Stimulated activated CD8-positive, alpha-beta memory T cell treated with anti-CD3 and anti-CD28 coated beads, Interleukin-7, amount 100 ng/mL, for 48 hours (primary cell): ENCODE data around the gene KCTD3.

Experiments
- DNase-seq, 2 donors: peaks; one replicate each; pipeline ENCODE4 v3.0.0-alpha.2; 2020; ENCODE audit warnings: low read depth in 1 of 2; ENCODE audit errors: extremely low read depth in 1 of 2

KCTD3 gene

GRCh38 chr1:215650446-215651149 is 83.5 kb downstream of the KCTD3 start:
- DNase-seq, result no peak

- no peak for DNase-seq
Measured at GRCh38 chr1:215651867-215652266, 84.8 kb downstream of the KCTD3 start.

GRCh38 chr1:215652371-215652770 is 85.3 kb downstream of the KCTD3 start:
- DNase-seq, result no peak

- no peak for DNase-seq
Measured at GRCh38 chr1:215657047-215657446, 89.9 kb downstream of the KCTD3 start.

GRCh38 chr1:215660259-215660658 is 93.2 kb downstream of the KCTD3 start:
- DNase-seq, result no peak

- DNase-seq, result no peak
Measured at GRCh38 chr1:215661033-215661432, 93.9 kb downstream of the KCTD3 start.

GRCh38 chr1:215665215-215665614 is 98.1 kb downstream of the KCTD3 start:
- DNase-seq, result peak in 1 of 2 donors; percentile 12

- DNase-seq, result no peak
Measured at GRCh38 chr1:215667761-215668160, 100.7 kb downstream of the KCTD3 start.

GRCh38 chr1:215669806-215670491 is 102.8 kb downstream of the KCTD3 start:
- no peak for DNase-seq
